Stomach smooth muscle (tissue), 2 donors: ENCODE measurements around the gene NBAS.
A peak's percentile ranks its signal among the peaks of the same experiment; 100 is the strongest.

Experiments
- H3K27ac ChIP-seq: one replicate; pipeline ENCODE4 v1.7.0; 2013; ENCODE audit warnings: mild to moderate bottlenecking, low read length, inconsistent platforms
- H3K27me3 ChIP-seq, 2 donors: one replicate each; pipeline ENCODE4 v1.7.0; 2013; ENCODE audit warnings: low read length in 2 of 2; ENCODE audit not compliant: insufficient read depth in 2 of 2, control insufficient read depth in 1 of 2
- H3K36me3 ChIP-seq, 2 donors: one replicate each; pipeline ENCODE4 v1.7.0; 2013; ENCODE audit warnings: low read length in 2 of 2; ENCODE audit not compliant: control insufficient read depth in 2 of 2, insufficient read depth in 2 of 2
- H3K4me1 ChIP-seq: one replicate; pipeline ENCODE4 v1.7.0; 2013; ENCODE audit warnings: low read length; ENCODE audit not compliant: control insufficient read depth, insufficient read depth
- H3K4me3 ChIP-seq, 2 donors: one replicate each; pipeline ENCODE4 v1.7.0; 2013; ENCODE audit warnings: low read length in 2 of 2
- H3K9ac ChIP-seq, 2 donors: one replicate each; pipeline ENCODE4 v1.7.0; 2013; ENCODE audit warnings: low read length in 2 of 2, mild to moderate bottlenecking in 1 of 2
- H3K9me3 ChIP-seq, 2 donors: one replicate each; pipeline ENCODE4 v1.7.0; 2013; ENCODE audit warnings: low read length in 2 of 2; ENCODE audit not compliant: control insufficient read depth in 2 of 2
- donor health status: healthy.
- donor health status: Pancreatic carcinoma.

Gene NBAS

GRCh38 chr2:15172825-15173224, 388.3 kb downstream of the NBAS start:
- Histone ChIP-seq H3K9ac (no peak overlapping the region), H3K27ac (no peak overlapping the region), H3K4me3 (no peak overlapping the region), H3K4me1 (peaks cover 9% of the 10 kb centered on the region), H3K36me3 (peaks cover 3 to 5% of the 10 kb centered on the region in 2 donors), H3K9me3 (no peaks in the 10 kb centered on the region), H3K27me3 (no peaks in the 10 kb centered on the region)

GRCh38 chr2:15170070-15170775, 390.9 kb downstream of the NBAS start:
- peaks cover 6 to 10% of the 10 kb centered on the region in 2 donors for H3K36me3 ChIP-seq
- no peaks in the 10 kb centered on the region for H3K27me3 ChIP-seq
- peaks cover 9% of the 10 kb centered on the region for H3K4me1 ChIP-seq
- peak overlapping the region; percentile 18 for H3K27ac ChIP-seq
- H3K9me3 ChIP-seq = no peaks in the 10 kb centered on the region
- peak overlapping the region; percentile 9 to 15 for H3K4me3 ChIP-seq
- no peak overlapping the region for H3K9ac ChIP-seq

GRCh38 chr2:15169326-15170069, 391.6 kb downstream of the NBAS start:
- no peak overlapping the region for H3K9ac ChIP-seq
- H3K9me3 ChIP-seq = no peaks in the 10 kb centered on the region
- H3K27ac ChIP-seq = peak overlapping the region; percentile 18
- peaks cover 6 to 10% of the 10 kb centered on the region in 2 donors for H3K36me3 ChIP-seq
- peak overlapping the region in 1 of 2 donors; percentile 9 for H3K4me3 ChIP-seq
- H3K4me1 ChIP-seq = peaks cover 9% of the 10 kb centered on the region
- H3K27me3 ChIP-seq = no peaks in the 10 kb centered on the region

- Histone ChIP-seq H3K4me1 (peaks cover 9% of the 10 kb centered on the region), H3K4me3 (no peak overlapping the region)
Measured at GRCh38 chr2:15168116-15168515, 393.0 kb downstream of the NBAS start.

DNA sequence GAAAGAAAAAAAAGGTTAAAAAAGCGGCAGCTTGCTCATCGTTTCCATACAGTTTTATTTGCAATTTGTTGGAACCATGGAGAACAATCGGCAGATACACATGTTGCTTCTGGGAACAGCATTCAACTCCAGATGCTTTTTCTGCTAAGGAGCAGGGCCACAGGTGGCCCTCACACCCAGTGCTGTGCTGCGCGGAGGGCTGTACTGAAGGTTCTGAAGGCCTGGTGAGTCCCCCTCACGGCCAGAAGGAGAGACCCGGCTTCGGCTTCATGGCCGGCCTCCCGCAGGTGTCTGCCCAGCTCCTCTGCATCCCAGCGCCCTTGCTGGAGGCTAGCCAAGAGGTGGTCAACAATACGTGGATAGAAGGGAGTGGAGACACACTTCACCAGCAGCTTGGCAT, 394.3 kb downstream of the NBAS start:
- no peaks in the 10 kb centered on the region for H3K9me3 ChIP-seq
- H3K36me3 ChIP-seq = peaks cover 6 to 10% of the 10 kb centered on the region in 2 donors

More at GRCh38 chr2:15168116-15168515, 393.0 kb downstream of the NBAS start:
- H3K9ac ChIP-seq = no peak overlapping the region
- H3K27me3 ChIP-seq = no peaks in the 10 kb centered on the region
- H3K36me3 ChIP-seq = peaks cover 6 to 10% of the 10 kb centered on the region in 2 donors
- no peaks in the 10 kb centered on the region for H3K9me3 ChIP-seq
- H3K27ac ChIP-seq = no peak overlapping the region

GRCh38 chr2:15163326-15163725, 397.8 kb downstream of the NBAS start:
- H3K4me3 ChIP-seq = no peak overlapping the region
- H3K9ac ChIP-seq = no peak overlapping the region
- H3K9me3 ChIP-seq = no peaks in the 10 kb centered on the region
- H3K36me3 ChIP-seq = peaks cover 6 to 8% of the 10 kb centered on the region in 2 donors
- no peak overlapping the region for H3K27ac ChIP-seq
- H3K27me3 ChIP-seq = no peaks in the 10 kb centered on the region
- H3K4me1 ChIP-seq = no peaks in the 10 kb centered on the region

More for the DNA sequence above, 394.3 kb downstream of the NBAS start:
- no peak overlapping the region for H3K27ac ChIP-seq
- H3K4me3 ChIP-seq = no peak overlapping the region
- peaks cover 9% of the 10 kb centered on the region for H3K4me1 ChIP-seq
- H3K27me3 ChIP-seq = no peaks in the 10 kb centered on the region
- no peak overlapping the region for H3K9ac ChIP-seq

DNA sequence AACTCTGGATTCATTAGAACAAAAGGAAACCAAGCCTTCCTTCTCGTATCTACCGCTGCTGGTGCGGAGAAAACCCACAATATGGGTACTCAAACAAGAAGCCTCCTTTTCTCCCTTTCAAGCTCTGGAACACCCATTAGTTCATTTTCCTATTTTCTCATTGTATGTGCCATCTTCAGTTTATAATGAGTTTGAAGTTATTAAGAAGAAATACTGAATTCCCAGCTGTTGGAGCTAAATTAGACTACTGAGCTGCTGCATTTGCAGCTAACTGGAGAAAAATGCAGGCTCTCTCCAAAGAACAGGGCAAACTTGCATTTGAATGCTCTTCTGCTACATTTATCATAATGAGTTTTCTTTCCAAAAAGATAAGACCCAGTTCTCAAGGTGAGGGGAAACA, 398.5 kb downstream of the NBAS start:
- H3K4me1 ChIP-seq = no peaks in the 10 kb centered on the region
- H3K4me3 ChIP-seq = no peak overlapping the region
- H3K27ac ChIP-seq = no peak overlapping the region
- H3K27me3 ChIP-seq = no peaks in the 10 kb centered on the region
- H3K9ac ChIP-seq = no peak overlapping the region
- peaks cover 6 to 8% of the 10 kb centered on the region in 2 donors for H3K36me3 ChIP-seq
- no peaks in the 10 kb centered on the region for H3K9me3 ChIP-seq

DNA sequence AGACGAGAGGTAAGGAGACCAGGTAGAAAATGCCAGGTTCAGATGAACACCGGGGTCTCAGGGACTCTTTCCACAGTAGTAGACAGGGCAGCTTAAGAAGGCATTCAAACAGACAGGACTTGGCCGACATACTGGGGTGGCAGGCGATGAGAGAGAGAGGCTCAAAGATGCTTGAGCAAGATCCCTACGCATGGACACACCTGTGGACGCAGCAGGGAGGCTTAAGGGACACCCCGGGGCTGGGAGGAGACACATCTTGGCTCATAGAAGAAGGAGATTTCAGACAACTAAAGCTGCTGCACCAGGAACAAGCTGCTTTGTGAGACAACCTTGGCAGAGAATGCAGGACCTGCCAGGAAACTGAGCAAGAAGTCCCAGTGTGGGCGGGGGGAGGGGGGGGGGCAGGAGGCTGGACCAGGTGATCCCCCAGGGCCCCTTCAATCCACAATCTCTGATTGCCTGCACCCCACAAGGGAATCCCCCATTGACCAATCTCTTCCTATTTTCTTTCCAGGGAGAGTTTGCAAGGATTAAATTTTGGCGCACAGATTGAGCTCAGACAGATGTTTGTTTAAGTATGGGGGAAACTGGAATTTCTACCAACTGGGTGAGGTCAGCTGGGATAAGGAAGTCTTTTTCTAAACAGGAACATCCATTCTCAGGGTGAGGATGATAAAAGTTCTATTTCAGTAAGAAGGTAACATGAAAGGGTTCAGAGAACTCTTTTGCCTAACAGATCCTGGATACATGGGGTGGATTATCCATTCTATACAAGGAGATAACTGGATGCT, 400.7 kb downstream of the NBAS start:
- Histone ChIP-seq H3K4me1 (no peaks in the 10 kb centered on the region), H3K27ac (no peak overlapping the region), H3K36me3 (no peaks in the 10 kb centered on the region), H3K9ac (no peak overlapping the region), H3K4me3 (no peak overlapping the region), H3K9me3 (no peaks in the 10 kb centered on the region), H3K27me3 (no peaks in the 10 kb centered on the region)

DNA sequence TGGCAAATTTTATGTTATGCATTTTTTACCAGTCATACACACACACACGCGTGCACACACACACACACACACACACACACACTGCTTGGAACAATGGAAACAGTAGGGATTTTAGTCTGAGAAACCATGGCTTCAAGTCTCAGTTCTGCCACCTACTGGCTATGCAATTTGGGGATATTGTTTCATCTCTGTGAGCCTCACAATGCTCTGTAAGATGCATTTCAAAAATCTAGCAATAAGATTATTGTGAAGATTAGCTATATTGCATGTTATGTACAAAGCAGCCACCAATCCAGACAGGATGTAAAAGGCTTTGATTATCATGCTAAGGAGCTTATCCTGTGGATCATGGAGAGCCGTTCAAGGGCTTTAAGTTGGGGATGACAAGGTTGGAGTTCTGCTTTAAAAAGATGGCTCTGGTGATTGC, 401.4 kb downstream of the NBAS start:
- Histone ChIP-seq H3K9ac (no peak overlapping the region), H3K27ac (no peak overlapping the region), H3K4me1 (no peaks in the 10 kb centered on the region), H3K27me3 (no peaks in the 10 kb centered on the region), H3K9me3 (no peaks in the 10 kb centered on the region), H3K4me3 (no peak overlapping the region), H3K36me3 (no peaks in the 10 kb centered on the region)

GRCh38 chr2:15159206-15159605, 401.9 kb downstream of the NBAS start:
- Histone ChIP-seq H3K27ac (no peak overlapping the region), H3K9ac (no peak overlapping the region), H3K36me3 (no peaks in the 10 kb centered on the region), H3K4me1 (no peaks in the 10 kb centered on the region), H3K27me3 (no peaks in the 10 kb centered on the region), H3K9me3 (no peaks in the 10 kb centered on the region), H3K4me3 (no peak overlapping the region)
